ENCODE data around the gene GFRA3. TPM values are rescaled to one million over a fixed set of nuclear protein-coding genes. Genes with fewer than 3 reads are reported as not detected.
"Not testable (repeated sequence)": the region's sequence is repeated elsewhere in the genome, so short reads cannot be mapped to it uniquely, and the experiment has no call there.

The GFRA3 gene, protein sequence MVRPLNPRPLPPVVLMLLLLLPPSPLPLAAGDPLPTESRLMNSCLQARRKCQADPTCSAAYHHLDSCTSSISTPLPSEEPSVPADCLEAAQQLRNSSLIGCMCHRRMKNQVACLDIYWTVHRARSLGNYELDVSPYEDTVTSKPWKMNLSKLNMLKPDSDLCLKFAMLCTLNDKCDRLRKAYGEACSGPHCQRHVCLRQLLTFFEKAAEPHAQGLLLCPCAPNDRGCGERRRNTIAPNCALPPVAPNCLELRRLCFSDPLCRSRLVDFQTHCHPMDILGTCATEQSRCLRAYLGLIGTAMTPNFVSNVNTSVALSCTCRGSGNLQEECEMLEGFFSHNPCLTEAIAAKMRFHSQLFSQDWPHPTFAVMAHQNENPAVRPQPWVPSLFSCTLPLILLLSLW
- polyA plus RNA-seq (2013), result 0.05 TPM

DNA sequence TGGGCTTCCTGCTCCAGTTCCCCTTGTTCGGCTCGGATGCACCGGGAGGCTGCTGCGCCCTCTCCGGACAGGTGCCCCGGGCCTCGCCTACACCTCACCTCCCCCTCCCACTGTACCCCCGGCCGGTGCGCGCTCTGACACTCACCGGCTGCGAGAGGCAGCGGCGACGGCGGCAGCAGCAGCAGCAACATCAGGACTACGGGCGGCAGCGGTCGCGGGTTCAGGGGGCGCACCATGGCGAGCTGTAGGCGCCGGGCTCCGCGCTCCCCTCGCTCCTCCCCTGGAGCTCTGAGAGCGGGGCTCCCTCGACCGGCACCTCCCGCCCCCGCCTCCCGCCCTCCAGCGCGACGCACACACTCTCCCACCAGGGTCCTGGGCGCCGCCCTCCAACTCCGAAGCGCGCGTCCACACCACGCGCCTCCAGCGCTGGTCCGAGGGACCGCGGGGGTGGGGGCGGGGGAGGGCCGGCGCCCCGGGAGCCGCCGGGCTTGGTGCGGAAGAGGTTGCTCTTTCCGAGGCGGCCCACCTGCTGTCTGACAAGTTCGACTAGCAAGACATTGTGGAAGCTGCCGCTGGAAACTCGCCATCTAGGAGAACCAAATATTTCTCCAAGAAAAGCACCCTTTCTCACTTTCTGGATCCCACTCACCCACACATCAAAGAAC lies at the start of gene GFRA3:
Gene GFRA3, minus strand, starts transcription at position 433 of the 665 bp plus-strand sequence. Its CDS starts 197 bp downstream, at position 236.
- ChIA-PET POLR2A (interaction anchor here (1.9 kb wide), 1 partner anchor 33 kb away, joined by 16 read pairs; no protein-coding TSS in a partner anchor), CTCF (interaction anchor here (0.9 to 5.4 kb wide), 8 partner anchors 9 to 61 kb away, joined by 3 to 40 read pairs (median 6); partner anchors contain the start of gene CDC23)
- DNase-seq, result peak in 2 of 3 donors; percentile 31 to 49
- Histone ChIP-seq H3K27ac (ENCODE audit: insufficient read depth in 1 of 2, low read depth in 1 of 2, low read length in 2 of 2, poor library complexity in 1 of 2, severe bottlenecking in 2 of 2) (no peak within 1 kb of the TSS), H3K9me3 (ENCODE audit: control extremely low read depth in 1 of 5, control insufficient read depth in 4 of 5, insufficient read depth in 2 of 5, low read depth in 1 of 5, low read length in 4 of 5) (no peaks in the 10 kb centered on the region), H3K27me3 (replicated peaks in 2 of 5; ENCODE audit: control insufficient read depth in 4 of 5, insufficient read depth in 5 of 5, low read length in 4 of 5) (peaks cover 0 to 22% (median 11%) of the 10 kb centered on the region in 5 experiments), H3K4me1 (ENCODE audit: control extremely low read depth in 1 of 4, control insufficient read depth in 4 of 4, insufficient read depth in 4 of 4, low read length in 3 of 4) (peaks cover 0 to 29% (median 22%) of the 10 kb centered on the region in 4 experiments), H3K36me3 (ENCODE audit: control insufficient read depth in 4 of 4, insufficient read depth in 4 of 4, low read length in 3 of 4) (no peaks in the 10 kb centered on the region), H3K4me3 (ENCODE audit: control insufficient read depth in 1 of 7, extremely low read depth in 1 of 7, insufficient read depth in 4 of 7, low read depth in 2 of 7, low read length in 6 of 7) (peak within 1 kb of the TSS; percentile 3 to 72 (median 51))
- WGBS (ENCODE audit: insufficient coverage), result under 1% methylated on average over 57 of the region's 62 CpGs

DNA sequence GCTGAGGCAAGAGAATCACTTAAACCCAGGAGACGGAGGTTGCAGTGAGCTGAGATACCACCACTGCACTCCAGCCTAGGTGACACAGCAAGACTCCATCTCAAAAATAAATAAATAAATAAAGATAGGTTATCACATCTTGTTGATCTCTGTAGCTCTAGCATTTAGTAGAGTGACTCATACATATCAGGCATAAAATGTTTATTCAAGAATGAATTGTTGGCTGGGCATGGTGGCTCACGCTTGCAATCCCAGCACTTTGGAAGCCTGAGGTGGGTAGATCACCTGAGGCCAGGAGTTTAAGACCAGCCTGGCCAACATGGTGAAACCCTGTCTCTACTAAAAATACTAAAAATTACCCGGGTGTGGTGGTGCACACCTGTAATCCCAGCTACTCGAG lies 43.8 kb upstream of the GFRA3 start:
- H3K27ac ChIP-seq (ENCODE audit: insufficient read depth in 1 of 2, low read depth in 1 of 2, low read length in 2 of 2, poor library complexity in 1 of 2, severe bottlenecking in 2 of 2); H3K9me3 ChIP-seq (ENCODE audit: control extremely low read depth in 1 of 5, control insufficient read depth in 4 of 5, insufficient read depth in 2 of 5, low read depth in 1 of 5, low read length in 4 of 5); CTCF ChIA-PET; DNase-seq; H3K27me3 ChIP-seq (replicated peaks in 2 of 5; ENCODE audit: control insufficient read depth in 4 of 5, insufficient read depth in 5 of 5, low read length in 4 of 5); H3K4me1 ChIP-seq (ENCODE audit: control extremely low read depth in 1 of 4, control insufficient read depth in 4 of 4, insufficient read depth in 4 of 4, low read length in 3 of 4); H3K4me3 ChIP-seq (ENCODE audit: control insufficient read depth in 1 of 7, extremely low read depth in 1 of 7, insufficient read depth in 4 of 7, low read depth in 2 of 7, low read length in 6 of 7): not testable (repeated sequence)
- H3K36me3 ChIP-seq (ENCODE audit: control insufficient read depth in 4 of 4, insufficient read depth in 4 of 4, low read length in 3 of 4), result peaks cover 2 to 19% (median 13%) of the 10 kb centered on the region in 4 experiments
- 100% methylated on average over 2 of the region's 4 CpGs for WGBS (ENCODE audit: insufficient coverage)
- POLR2A ChIA-PET, result interaction anchor here (0.6 kb wide), 1 partner anchor 9 kb away, joined by 3 read pairs; no protein-coding TSS in a partner anchor

DNA sequence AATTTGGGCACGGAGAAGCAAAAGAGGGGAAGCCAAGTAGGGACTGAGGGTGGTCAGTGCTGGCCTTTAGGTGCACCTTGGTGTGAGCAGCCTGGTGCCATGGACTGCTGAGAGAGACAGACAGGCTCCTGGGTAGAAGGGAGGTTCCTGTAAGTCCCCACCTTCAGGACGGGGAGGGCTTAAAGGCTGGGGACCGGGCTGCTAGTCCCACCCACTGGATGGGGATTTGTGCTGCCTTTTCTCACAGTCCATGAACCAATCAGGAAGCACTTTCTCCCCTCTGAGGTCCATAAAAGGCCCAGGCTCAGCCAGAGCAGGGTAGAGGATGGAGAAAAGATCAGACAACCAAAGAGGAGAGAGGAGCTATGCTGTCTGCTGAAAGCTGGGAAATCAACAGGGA lies 41.9 kb upstream of the GFRA3 start:
- Histone ChIP-seq H3K4me1 (ENCODE audit: control extremely low read depth in 1 of 4, control insufficient read depth in 4 of 4, insufficient read depth in 4 of 4, low read length in 3 of 4) (no peaks in the 10 kb centered on the region), H3K9me3 (ENCODE audit: control extremely low read depth in 1 of 5, control insufficient read depth in 4 of 5, insufficient read depth in 2 of 5, low read depth in 1 of 5, low read length in 4 of 5) (no peaks in the 10 kb centered on the region), H3K27ac (ENCODE audit: insufficient read depth in 1 of 2, low read depth in 1 of 2, low read length in 2 of 2, poor library complexity in 1 of 2, severe bottlenecking in 2 of 2) (no peak overlapping the region), H3K4me3 (ENCODE audit: control insufficient read depth in 1 of 7, extremely low read depth in 1 of 7, insufficient read depth in 4 of 7, low read depth in 2 of 7, low read length in 6 of 7) (no peak overlapping the region), H3K27me3 (replicated peaks in 2 of 5; ENCODE audit: control insufficient read depth in 4 of 5, insufficient read depth in 5 of 5, low read length in 4 of 5) (no peaks in the 10 kb centered on the region), H3K36me3 (ENCODE audit: control insufficient read depth in 4 of 4, insufficient read depth in 4 of 4, low read length in 3 of 4) (peaks cover 5 to 18% (median 13%) of the 10 kb centered on the region in 4 experiments)
- WGBS (ENCODE audit: insufficient coverage), result 100% methylated on average over 1 of the region's 3 CpGs
- ChIA-PET POLR2A (no interaction called here), CTCF (interaction anchor here (1.2 kb wide), 2 partner anchors 33 to 56 kb away, joined by 3 read pairs; no protein-coding TSS in a partner anchor)
- no peak for DNase-seq

DNA sequence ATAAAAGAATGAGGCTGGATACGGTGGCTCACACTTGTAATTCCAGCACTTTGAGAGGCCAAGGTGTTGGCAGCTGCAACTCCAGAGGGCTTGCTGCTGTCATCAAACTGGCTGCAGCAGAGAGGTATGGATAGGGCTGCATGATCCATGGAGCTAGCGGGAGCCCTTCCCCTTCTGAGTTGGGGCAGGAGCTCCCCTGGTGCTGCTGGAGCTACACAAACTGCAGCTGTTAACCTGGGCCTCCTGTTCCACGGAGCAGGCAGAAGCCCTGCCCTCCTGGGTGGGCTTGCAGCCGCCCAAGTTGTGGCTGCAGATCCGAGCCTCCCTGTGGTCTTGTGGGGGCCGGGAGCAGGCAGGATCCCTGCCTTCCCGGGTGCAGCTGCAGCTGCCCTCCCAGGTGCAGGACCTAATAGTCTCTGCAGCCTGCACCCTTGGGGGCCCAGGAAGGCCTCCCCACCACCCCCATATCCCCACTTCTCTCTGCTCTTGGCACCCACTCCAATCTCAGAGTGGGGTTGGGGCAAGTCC lies 41.4 kb upstream of the GFRA3 start:
- Histone ChIP-seq H3K27me3 (replicated peaks in 2 of 5; ENCODE audit: control insufficient read depth in 4 of 5, insufficient read depth in 5 of 5, low read length in 4 of 5) (no peaks in the 10 kb centered on the region), H3K36me3 (ENCODE audit: control insufficient read depth in 4 of 4, insufficient read depth in 4 of 4, low read length in 3 of 4) (peaks cover 5 to 21% (median 13%) of the 10 kb centered on the region in 4 experiments), H3K27ac (ENCODE audit: insufficient read depth in 1 of 2, low read depth in 1 of 2, low read length in 2 of 2, poor library complexity in 1 of 2, severe bottlenecking in 2 of 2) (no peak overlapping the region), H3K4me3 (ENCODE audit: control insufficient read depth in 1 of 7, extremely low read depth in 1 of 7, insufficient read depth in 4 of 7, low read depth in 2 of 7, low read length in 6 of 7) (no peak overlapping the region), H3K4me1 (ENCODE audit: control extremely low read depth in 1 of 4, control insufficient read depth in 4 of 4, insufficient read depth in 4 of 4, low read length in 3 of 4) (no peaks in the 10 kb centered on the region), H3K9me3 (ENCODE audit: control extremely low read depth in 1 of 5, control insufficient read depth in 4 of 5, insufficient read depth in 2 of 5, low read depth in 1 of 5, low read length in 4 of 5) (no peaks in the 10 kb centered on the region)
- CTCF ChIA-PET, result no interaction called here
- POLR2A ChIA-PET, result no interaction called here
- whole genome bisulfite sequencing (ENCODE audit: insufficient coverage), result 98% methylated on average over 7 of the region's 7 CpGs
- no peak for DNase-seq

DNA sequence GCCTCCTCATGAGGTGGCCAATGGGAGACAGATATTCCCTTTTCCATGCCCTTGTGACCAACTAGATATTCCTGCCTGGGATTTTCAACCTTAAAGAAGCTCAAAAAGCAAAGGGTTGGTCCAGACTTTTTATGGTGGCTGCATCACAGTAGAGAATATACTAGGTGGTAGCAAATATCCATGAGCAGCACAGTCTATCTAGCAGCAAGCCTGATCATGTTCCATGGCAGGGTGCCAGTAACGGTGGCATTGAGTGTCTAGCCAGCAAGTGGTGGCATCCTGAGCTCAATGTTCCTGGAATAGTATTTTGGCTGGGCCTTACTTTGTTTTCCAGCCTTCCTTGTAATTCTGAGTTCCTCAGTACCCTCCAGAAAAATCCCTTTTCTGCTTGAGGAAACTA lies 31.4 kb upstream of the GFRA3 start:
- no peaks in the 10 kb centered on the region for H3K27me3 ChIP-seq (replicated peaks in 2 of 5; ENCODE audit: control insufficient read depth in 4 of 5, insufficient read depth in 5 of 5, low read length in 4 of 5)
- ChIA-PET CTCF (interaction anchor here (0.6 to 1.6 kb wide), 9 partner anchors 12 to 108 kb away, joined by 3 to 4 read pairs (median 3); partner anchors contain the start of gene KDM3B), POLR2A (interaction anchor here (0.7 kb wide), 1 partner anchor 92 kb away, joined by 3 read pairs; no protein-coding TSS in a partner anchor)
- no peaks in the 10 kb centered on the region for H3K36me3 ChIP-seq (ENCODE audit: control insufficient read depth in 4 of 4, insufficient read depth in 4 of 4, low read length in 3 of 4)
- WGBS (ENCODE audit: insufficient coverage), result 0% methylated on average over 1 of the region's 1 CpG
- H3K4me3 ChIP-seq (ENCODE audit: control insufficient read depth in 1 of 7, extremely low read depth in 1 of 7, insufficient read depth in 4 of 7, low read depth in 2 of 7, low read length in 6 of 7), result no peak overlapping the region
- H3K27ac ChIP-seq (ENCODE audit: insufficient read depth in 1 of 2, low read depth in 1 of 2, low read length in 2 of 2, poor library complexity in 1 of 2, severe bottlenecking in 2 of 2), result peak overlapping the region; percentile 19 to 27
- DNase-seq, result peak; percentile 72 to 85 (median 83)
- peaks cover 0 to 7% (median 1%) of the 10 kb centered on the region in 4 experiments for H3K4me1 ChIP-seq (ENCODE audit: control extremely low read depth in 1 of 4, control insufficient read depth in 4 of 4, insufficient read depth in 4 of 4, low read length in 3 of 4)
- no peaks in the 10 kb centered on the region for H3K9me3 ChIP-seq (ENCODE audit: control extremely low read depth in 1 of 5, control insufficient read depth in 4 of 5, insufficient read depth in 2 of 5, low read depth in 1 of 5, low read length in 4 of 5)

DNA sequence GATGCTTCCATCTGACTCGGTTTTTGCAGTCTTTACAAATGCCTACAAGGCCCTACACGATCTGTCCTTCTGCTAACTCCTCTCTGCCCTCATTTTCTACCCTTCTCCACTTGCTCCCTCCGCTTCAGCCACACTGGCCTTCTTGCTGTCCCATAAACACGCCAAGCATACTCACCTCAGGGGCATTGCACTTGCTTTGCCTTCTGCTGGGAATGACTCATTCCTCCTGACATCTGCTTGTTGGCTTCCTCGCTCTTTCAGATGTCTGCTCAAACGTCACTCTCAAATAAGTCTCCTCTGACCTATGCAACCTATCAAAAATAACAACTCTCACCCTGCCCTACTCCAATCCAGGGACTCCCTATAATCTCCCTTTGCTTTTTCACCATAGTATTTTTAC lies 29.0 kb upstream of the GFRA3 start:
- ChIA-PET CTCF (interaction anchor here (1.6 kb wide), 1 partner anchor 19 kb away, joined by 4 read pairs; no protein-coding TSS in a partner anchor), POLR2A (no interaction called here)
- Histone ChIP-seq H3K9me3 (ENCODE audit: control extremely low read depth in 1 of 5, control insufficient read depth in 4 of 5, insufficient read depth in 2 of 5, low read depth in 1 of 5, low read length in 4 of 5) (peaks cover 0 to 2% (median 0%) of the 10 kb centered on the region in 5 experiments), H3K4me1 (ENCODE audit: control extremely low read depth in 1 of 4, control insufficient read depth in 4 of 4, insufficient read depth in 4 of 4, low read length in 3 of 4) (peaks cover 0 to 7% (median 1%) of the 10 kb centered on the region in 4 experiments), H3K27me3 (replicated peaks in 2 of 5; ENCODE audit: control insufficient read depth in 4 of 5, insufficient read depth in 5 of 5, low read length in 4 of 5) (no peaks in the 10 kb centered on the region), H3K27ac (ENCODE audit: insufficient read depth in 1 of 2, low read depth in 1 of 2, low read length in 2 of 2, poor library complexity in 1 of 2, severe bottlenecking in 2 of 2) (no peak overlapping the region), H3K36me3 (ENCODE audit: control insufficient read depth in 4 of 4, insufficient read depth in 4 of 4, low read length in 3 of 4) (peaks cover 0 to 4% (median 1%) of the 10 kb centered on the region in 4 experiments), H3K4me3 (ENCODE audit: control insufficient read depth in 1 of 7, extremely low read depth in 1 of 7, insufficient read depth in 4 of 7, low read depth in 2 of 7, low read length in 6 of 7) (no peak overlapping the region)
- 96% methylated on average over 6 of the region's 6 CpGs for WGBS (ENCODE audit: insufficient coverage)
- no peak for DNase-seq
